Ovary (tissue), 3 donors: Measurements from ENCODE around the gene NRXN3.

ENCODE experiments used
- POLR2A ChIP-seq: fragments of 450-650 bp; IDR thresholded peaks from one replicate; pipeline ENCODE4 v1.6.1; 2017; ENCODE audit warnings: antibody characterized with exemption, mild to moderate bottlenecking, moderate library complexity
- TF ChIP-seq, protein P1 (sequence below), 3 donors: fragments of 450-650 bp in 2 of 3; fragments of 200-600 bp in 1 of 3; IDR thresholded peaks; one replicate each; pipeline versions ENCODE4 v1.5.1 to v1.8.0; 2016 to 2022; ENCODE audit warnings: antibody characterized with exemption in 3 of 3, mild to moderate bottlenecking in 1 of 3
- donor health status: DM: no; HTN: no; CAD: no.

DNA sequence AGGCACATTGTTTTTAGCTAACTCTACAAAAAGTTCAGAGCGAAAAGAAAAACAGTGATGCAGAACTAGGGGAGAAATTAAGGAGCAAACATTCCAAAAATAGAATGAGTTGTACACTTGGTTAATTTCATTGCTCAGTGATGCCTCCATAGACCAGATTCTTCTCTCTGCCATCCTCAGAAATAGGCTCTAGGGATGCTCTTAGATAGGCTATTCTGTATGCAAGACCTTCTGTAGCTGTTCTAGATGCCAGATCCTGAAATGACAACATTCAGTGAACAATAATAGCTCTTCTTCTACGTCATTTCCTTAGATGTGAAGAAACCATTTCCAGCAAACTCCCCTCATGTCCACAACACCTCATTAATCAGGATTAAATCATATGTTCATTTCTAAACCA lies 1574.9 kb downstream of the NRXN3 start:
- TF ChIP-seq, protein P1, sequence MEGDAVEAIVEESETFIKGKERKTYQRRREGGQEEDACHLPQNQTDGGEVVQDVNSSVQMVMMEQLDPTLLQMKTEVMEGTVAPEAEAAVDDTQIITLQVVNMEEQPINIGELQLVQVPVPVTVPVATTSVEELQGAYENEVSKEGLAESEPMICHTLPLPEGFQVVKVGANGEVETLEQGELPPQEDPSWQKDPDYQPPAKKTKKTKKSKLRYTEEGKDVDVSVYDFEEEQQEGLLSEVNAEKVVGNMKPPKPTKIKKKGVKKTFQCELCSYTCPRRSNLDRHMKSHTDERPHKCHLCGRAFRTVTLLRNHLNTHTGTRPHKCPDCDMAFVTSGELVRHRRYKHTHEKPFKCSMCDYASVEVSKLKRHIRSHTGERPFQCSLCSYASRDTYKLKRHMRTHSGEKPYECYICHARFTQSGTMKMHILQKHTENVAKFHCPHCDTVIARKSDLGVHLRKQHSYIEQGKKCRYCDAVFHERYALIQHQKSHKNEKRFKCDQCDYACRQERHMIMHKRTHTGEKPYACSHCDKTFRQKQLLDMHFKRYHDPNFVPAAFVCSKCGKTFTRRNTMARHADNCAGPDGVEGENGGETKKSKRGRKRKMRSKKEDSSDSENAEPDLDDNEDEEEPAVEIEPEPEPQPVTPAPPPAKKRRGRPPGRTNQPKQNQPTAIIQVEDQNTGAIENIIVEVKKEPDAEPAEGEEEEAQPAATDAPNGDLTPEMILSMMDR (IDR thresholded peaks at IDR 0.05), result no peak
- no peak for TF ChIP-seq POLR2A
